Fibroblast of skin of back (primary cell): ENCODE data around the gene EPM2A.

Source experiments
- DNase-seq: peaks from one replicate; pipeline ENCODE4 v3.0.0-alpha.2; 2013

The EPM2A gene

GRCh38 chr6:145601397-145601796 lies 133.9 kb downstream of the EPM2A start:
- no peak for DNase-seq

GRCh38 chr6:145600299-145600698 lies 135.0 kb downstream of the EPM2A start:
- DNase-seq = no peak

- DNase-seq = no peak
Observed at GRCh38 chr6:145588981-145589380, 146.3 kb downstream of the EPM2A start.

GRCh38 chr6:145587334-145587733 lies 148.0 kb downstream of the EPM2A start:
- DNase-seq = no peak

GRCh38 chr6:145583753-145584152 lies 151.6 kb downstream of the EPM2A start:
- DNase-seq = no peak
